Cardiac fibroblast (primary cell): Measurements from ENCODE around the gene UPP2.

Experiments used
- DNase-seq, 2 donors: peaks; one replicate each; pipeline versions ENCODE4 v3.0.0 to v3.0.0-alpha.2; 2010; ENCODE audit warnings: low read depth in 2 of 2
- H3K4me3 ChIP-seq, 2 donors: replicated peaks in 1 of 2; 1 replicate in 1 of 2; 2 replicates in 1 of 2; pipeline ENCODE4 v1.5.1; 2011; ENCODE audit warnings: low read depth in 2 of 2, low read length in 2 of 2, mild to moderate bottlenecking in 2 of 2, moderate library complexity in 1 of 2
- CTCF ChIP-seq: IDR thresholded peaks from one replicate; pipeline ENCODE4 v1.5.1; 2011; ENCODE audit warnings: low read depth, mild to moderate bottlenecking, low read length, inconsistent platforms

Gene UPP2

GRCh38 chr2:158134055-158134454 is 32.4 kb downstream of the UPP2 start:
- no peak for DNase-seq
- no peak for TF ChIP-seq CTCF
- no peak overlapping the region for H3K4me3 ChIP-seq

- DNase-seq: no peak
- no peak for TF ChIP-seq CTCF
These were observed 33.0 kb downstream of the UPP2 start for GRCh38 chr2:158134655-158135054.

GRCh38 chr2:158135096-158135495 is 33.4 kb downstream of the UPP2 start:
- H3K4me3 ChIP-seq: no peak overlapping the region
- no peak for TF ChIP-seq CTCF
- DNase-seq: no peak

More at GRCh38 chr2:158134655-158135054, 33.0 kb downstream of the UPP2 start:
- no peak overlapping the region for H3K4me3 ChIP-seq

GRCh38 chr2:158138255-158138654 is 36.6 kb downstream of the UPP2 start:
- peak in 1 of 2 donors; percentile 2 for DNase-seq
- no peak overlapping the region for H3K4me3 ChIP-seq
- TF ChIP-seq CTCF: no peak

GRCh38 chr2:158140201-158140600 is 38.5 kb downstream of the UPP2 start:
- TF ChIP-seq CTCF: no peak
- H3K4me3 ChIP-seq: no peak overlapping the region
- DNase-seq: no peak

- DNase-seq: no peak
- no peak overlapping the region for H3K4me3 ChIP-seq
- TF ChIP-seq CTCF: no peak
These were observed 40.5 kb downstream of the UPP2 start for GRCh38 chr2:158142165-158142564.
